Measurements from ENCODE around the gene FAM227A.
"Not testable (repeated sequence)": the region's sequence is repeated elsewhere in the genome, so short reads cannot be mapped to it uniquely, and the experiment has no call there.

The FAM227A gene

DNA sequence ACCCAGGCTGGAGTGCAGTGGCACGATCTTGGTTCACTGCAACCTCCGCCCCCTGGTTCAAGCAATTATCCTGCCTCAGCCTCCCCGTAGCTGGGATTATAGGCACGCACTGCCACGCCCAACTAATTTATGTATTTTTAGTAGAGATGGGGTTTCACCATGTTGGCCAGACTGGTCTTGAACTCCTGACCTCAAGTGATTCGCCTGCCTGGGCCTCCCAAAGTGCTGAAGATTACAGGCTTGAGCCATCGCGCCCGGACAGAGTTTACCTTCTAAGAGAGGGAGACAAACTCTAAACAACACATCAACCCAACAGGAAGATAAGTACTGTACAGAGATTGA lies 41.2 kb downstream of the FAM227A start:
- not testable (repeated sequence) for H3K4me3 ChIP-seq (ENCODE audit: low read length); H3K27ac ChIP-seq (ENCODE audit: low read depth, low read length); H3K9ac ChIP-seq (ENCODE audit: low read length); H3K27me3 ChIP-seq (ENCODE audit: control insufficient read depth, insufficient read depth, low read length); H3K36me3 ChIP-seq (ENCODE audit: control insufficient read depth, insufficient read depth, low read length); H3K4me1 ChIP-seq (ENCODE audit: control insufficient read depth, insufficient read depth, low read length)

DNA sequence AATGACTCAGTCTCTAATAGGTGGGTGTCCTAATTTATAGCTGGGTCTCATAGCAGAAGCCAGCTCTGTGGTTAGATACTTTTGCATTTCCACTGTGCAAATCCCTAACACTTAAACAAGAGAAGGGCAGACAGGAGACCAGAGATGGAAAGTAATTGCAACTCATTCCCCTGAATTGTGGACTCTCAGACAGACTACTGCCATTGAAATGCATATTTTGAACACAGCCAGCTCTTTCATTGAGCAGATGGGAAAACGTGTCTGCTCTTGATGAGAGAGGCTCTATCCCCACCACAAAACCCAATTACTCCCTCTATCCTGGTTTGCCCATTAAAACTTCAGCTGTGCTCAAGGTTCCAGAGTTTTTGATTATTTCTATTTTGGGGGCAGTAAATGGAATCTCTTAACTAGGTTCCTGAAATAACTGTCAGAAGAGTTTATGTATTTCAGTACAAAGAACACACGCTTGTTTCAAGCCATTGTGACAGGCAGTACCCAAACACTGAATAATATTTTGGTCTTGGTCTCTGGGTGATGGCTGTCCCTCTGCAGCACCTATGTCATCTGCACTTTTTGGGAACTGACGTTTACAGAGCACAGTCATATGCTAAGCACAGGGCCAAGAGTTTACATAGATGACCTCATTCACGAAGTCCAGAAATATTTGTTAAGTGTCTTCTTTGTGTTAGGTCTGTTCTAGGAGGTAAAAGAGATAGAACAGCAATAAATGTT lies 41.7 kb downstream of the FAM227A start:
- Histone ChIP-seq H3K27me3 (ENCODE audit: control insufficient read depth, insufficient read depth, low read length) (no peaks in the 10 kb centered on the region), H3K9ac (ENCODE audit: low read length) (no peak overlapping the region), H3K27ac (ENCODE audit: low read depth, low read length) (no peak overlapping the region), H3K36me3 (ENCODE audit: control insufficient read depth, insufficient read depth, low read length) (no peaks in the 10 kb centered on the region), H3K4me3 (ENCODE audit: low read length) (no peak overlapping the region), H3K4me1 (ENCODE audit: control insufficient read depth, insufficient read depth, low read length) (peaks cover 3% of the 10 kb centered on the region)

DNA sequence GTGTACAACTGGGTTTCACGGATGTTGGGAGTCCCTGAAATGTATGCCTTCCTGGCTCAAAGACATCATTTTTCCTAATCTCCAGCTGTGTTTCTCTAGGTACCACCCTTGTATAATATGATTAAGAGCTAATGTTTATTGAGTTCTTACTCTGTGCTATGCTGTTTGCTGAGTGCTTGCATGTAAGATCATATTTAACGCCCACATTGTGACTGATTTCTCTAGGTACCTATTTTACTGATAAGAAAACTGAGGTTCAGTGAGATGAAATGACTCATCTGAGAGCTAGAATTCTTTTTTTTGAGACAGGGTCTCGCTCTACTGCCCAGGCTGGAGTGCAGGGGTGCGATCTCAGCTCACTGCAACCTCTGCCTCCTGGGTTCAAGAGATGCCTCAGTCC lies 42.6 kb downstream of the FAM227A start:
- Histone ChIP-seq H3K4me1 (ENCODE audit: control insufficient read depth, insufficient read depth, low read length) (peaks cover 3% of the 10 kb centered on the region), H3K4me3 (ENCODE audit: low read length) (no peak overlapping the region), H3K36me3 (ENCODE audit: control insufficient read depth, insufficient read depth, low read length) (no peaks in the 10 kb centered on the region), H3K27me3 (ENCODE audit: control insufficient read depth, insufficient read depth, low read length) (no peaks in the 10 kb centered on the region), H3K27ac (ENCODE audit: low read depth, low read length) (no peak overlapping the region), H3K9ac (ENCODE audit: low read length) (no peak overlapping the region)

DNA sequence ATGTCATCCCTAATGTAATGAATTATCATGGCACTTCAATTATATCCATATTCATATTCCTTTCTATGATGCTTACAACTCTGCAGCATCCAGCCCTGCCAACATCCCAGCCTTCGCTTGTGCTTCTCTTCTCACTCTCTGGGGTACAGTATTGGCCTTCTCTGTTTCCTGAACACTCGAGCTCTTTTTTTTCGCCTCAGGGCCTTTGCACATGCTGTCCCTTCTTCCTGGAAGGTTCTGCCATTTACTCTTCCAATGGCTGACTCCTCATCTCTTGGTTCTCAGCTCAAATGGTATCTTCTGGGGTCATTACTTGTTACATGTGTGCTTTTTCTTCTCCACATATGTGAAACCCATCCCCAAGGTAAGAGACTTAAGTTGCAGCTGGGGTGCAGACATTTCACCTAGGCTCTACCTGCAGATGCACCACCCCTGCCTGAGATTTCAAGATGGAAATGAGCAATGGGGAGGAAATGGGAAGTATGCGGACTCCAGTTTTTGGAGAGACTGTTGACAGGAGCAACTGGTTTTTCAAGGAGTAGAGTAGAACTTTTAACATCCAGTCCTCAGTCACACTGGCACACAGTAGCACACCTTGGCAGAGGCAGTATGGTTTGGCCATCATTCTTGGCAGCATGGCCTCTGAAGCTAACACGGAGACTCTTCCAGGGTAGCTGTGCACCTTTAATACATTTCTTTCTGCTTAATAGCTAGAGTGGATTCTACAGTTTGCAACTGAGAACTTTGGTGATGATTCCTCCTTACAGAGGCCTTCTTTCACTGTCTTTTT lies 43.8 kb downstream of the FAM227A start:
- Histone ChIP-seq H3K36me3 (ENCODE audit: control insufficient read depth, insufficient read depth, low read length) (no peaks in the 10 kb centered on the region), H3K4me3 (ENCODE audit: low read length) (no peak overlapping the region), H3K27ac (ENCODE audit: low read depth, low read length) (no peak overlapping the region), H3K4me1 (ENCODE audit: control insufficient read depth, insufficient read depth, low read length) (peaks cover 3% of the 10 kb centered on the region), H3K9ac (ENCODE audit: low read length) (no peak overlapping the region), H3K27me3 (ENCODE audit: control insufficient read depth, insufficient read depth, low read length) (no peaks in the 10 kb centered on the region)

DNA sequence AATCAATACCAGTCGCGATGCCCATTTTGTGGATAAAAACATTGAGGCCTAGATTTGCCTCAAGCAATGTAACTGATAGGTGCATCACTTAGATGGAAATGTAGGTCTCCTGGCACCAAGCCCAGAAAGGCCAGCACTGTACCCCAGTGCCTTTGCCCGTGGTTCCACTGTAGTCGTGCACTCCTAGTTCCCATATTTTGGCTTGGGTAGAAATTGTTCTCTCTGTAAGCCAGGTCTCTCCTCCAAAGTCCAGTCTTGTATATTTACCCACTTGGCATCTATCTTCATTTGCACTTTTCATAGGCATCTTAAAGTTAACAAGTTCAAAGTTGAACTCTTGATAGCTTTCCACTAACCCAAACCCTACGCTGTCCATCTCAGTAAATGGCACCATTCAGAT lies 44.6 kb downstream of the FAM227A start:
- Histone ChIP-seq H3K27ac (ENCODE audit: low read depth, low read length) (no peak overlapping the region), H3K4me3 (ENCODE audit: low read length) (no peak overlapping the region), H3K9ac (ENCODE audit: low read length) (no peak overlapping the region), H3K4me1 (ENCODE audit: control insufficient read depth, insufficient read depth, low read length) (peaks cover 3% of the 10 kb centered on the region), H3K27me3 (ENCODE audit: control insufficient read depth, insufficient read depth, low read length) (no peaks in the 10 kb centered on the region), H3K36me3 (ENCODE audit: control insufficient read depth, insufficient read depth, low read length) (no peaks in the 10 kb centered on the region)

DNA sequence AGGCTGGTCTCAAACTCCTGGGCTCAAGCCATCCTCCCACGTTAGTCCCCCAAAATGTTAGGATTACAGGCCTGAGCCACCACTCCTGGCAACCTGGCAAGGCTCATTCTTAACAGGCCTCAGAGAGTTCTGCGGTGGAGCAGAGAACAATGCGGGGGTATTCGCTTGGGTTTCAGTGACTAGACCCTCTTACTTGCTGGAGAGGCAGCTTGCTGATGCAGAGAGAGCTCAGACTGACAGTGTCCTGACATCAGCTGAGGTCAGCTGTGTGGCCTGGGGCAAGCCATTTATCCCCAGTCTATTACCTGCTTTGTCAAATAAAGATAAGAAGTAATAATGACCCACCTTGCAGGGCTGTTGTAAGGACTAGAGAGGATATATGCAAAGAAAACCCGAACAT lies 46.0 kb downstream of the FAM227A start:
- H3K4me1 ChIP-seq (ENCODE audit: control insufficient read depth, insufficient read depth, low read length), result peaks cover 3% of the 10 kb centered on the region
- no peak overlapping the region for H3K27ac ChIP-seq (ENCODE audit: low read depth, low read length)
- H3K9ac ChIP-seq (ENCODE audit: low read length), result no peak overlapping the region
- H3K27me3 ChIP-seq (ENCODE audit: control insufficient read depth, insufficient read depth, low read length), result no peaks in the 10 kb centered on the region
- no peak overlapping the region for H3K4me3 ChIP-seq (ENCODE audit: low read length)
- no peaks in the 10 kb centered on the region for H3K36me3 ChIP-seq (ENCODE audit: control insufficient read depth, insufficient read depth, low read length)

DNA sequence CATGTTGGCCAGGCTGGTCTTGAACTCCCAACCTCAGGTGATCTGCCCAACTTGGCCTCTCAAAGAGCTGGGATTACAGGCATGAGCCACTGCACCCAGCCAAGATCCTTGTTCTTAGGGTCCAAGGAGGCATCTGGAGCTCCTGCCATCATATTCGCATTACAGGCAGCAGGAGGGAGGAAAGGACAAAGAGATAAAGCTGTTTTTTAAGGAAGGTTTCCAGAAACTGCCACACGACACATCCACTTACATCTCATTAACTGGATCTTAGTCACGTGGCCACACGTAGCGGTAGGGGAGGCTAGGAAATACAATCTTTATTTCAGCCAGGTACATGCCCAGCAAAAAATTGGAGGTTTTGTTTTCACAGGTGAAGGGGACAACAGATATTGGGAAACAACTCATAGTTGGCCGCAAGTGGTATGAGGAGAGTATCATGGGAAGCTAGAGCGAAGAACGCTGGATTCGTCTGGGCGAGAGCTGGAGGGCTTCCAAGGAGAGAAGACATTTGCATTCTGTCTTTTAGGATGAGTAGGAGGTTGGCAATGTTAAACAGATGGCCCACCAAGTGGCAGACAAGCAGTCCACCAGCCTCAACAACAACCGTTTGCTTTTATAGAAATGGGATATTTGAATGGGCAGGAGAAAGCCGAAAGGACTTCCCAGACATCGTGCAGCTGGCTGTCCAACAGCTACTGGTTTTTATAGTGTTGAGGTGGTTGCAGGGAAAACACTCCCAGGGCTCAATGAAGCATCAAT lies 47.0 kb downstream of the FAM227A start:
- H3K27ac ChIP-seq (ENCODE audit: low read depth, low read length), result no peak overlapping the region
- no peaks in the 10 kb centered on the region for H3K27me3 ChIP-seq (ENCODE audit: control insufficient read depth, insufficient read depth, low read length)
- H3K4me3 ChIP-seq (ENCODE audit: low read length), result no peak overlapping the region
- peaks cover 3% of the 10 kb centered on the region for H3K4me1 ChIP-seq (ENCODE audit: control insufficient read depth, insufficient read depth, low read length)
- H3K36me3 ChIP-seq (ENCODE audit: control insufficient read depth, insufficient read depth, low read length), result no peaks in the 10 kb centered on the region
- no peak overlapping the region for H3K9ac ChIP-seq (ENCODE audit: low read length)

DNA sequence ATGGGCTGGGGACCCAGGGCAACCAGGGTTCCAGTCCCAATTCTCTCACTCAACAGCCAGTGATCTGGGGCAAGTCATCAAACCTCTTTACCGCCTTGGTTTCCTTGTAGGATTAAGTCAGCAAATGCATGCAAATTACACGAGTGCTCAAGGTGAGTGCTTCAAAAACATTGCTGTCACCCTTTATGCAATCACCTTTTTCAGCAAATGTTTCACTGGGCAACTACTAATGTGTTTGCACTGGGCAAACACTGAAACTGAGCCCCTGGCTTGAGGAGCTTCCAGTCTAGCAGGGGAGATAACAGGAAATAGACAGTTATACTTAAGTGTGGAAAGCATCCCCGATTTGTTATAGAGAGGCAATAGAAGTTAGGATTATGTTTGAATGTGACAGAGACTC lies 48.5 kb downstream of the FAM227A start:
- Histone ChIP-seq H3K27me3 (ENCODE audit: control insufficient read depth, insufficient read depth, low read length) (no peaks in the 10 kb centered on the region), H3K27ac (ENCODE audit: low read depth, low read length) (no peak overlapping the region), H3K9ac (ENCODE audit: low read length) (no peak overlapping the region), H3K4me3 (ENCODE audit: low read length) (no peak overlapping the region), H3K4me1 (ENCODE audit: control insufficient read depth, insufficient read depth, low read length) (no peaks in the 10 kb centered on the region), H3K36me3 (ENCODE audit: control insufficient read depth, insufficient read depth, low read length) (no peaks in the 10 kb centered on the region)

DNA sequence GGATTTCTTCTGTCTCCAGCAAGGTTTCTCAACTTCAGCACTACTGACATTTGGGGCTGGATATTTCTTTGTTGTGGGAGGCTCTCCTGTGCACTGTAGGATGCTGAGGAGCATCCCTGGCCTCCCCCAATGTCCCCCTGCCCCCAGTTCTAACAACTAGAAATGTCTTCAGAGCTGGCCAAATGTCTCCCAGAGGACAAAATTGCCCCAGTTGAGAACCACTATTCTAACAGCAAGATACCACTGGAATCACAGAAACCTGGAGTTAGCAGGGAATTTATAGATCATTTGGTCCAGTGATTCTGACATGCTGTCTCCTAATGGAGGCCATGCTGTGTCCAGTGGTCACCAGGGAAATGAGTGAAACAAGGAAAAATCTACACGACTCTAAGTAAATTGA lies 54.0 kb downstream of the FAM227A start:
- H3K4me1 ChIP-seq (ENCODE audit: control insufficient read depth, insufficient read depth, low read length), result no peaks in the 10 kb centered on the region
- H3K9ac ChIP-seq (ENCODE audit: low read length), result no peak overlapping the region
- H3K36me3 ChIP-seq (ENCODE audit: control insufficient read depth, insufficient read depth, low read length), result no peaks in the 10 kb centered on the region
- no peak overlapping the region for H3K27ac ChIP-seq (ENCODE audit: low read depth, low read length)
- no peak overlapping the region for H3K4me3 ChIP-seq (ENCODE audit: low read length)
- H3K27me3 ChIP-seq (ENCODE audit: control insufficient read depth, insufficient read depth, low read length), result no peaks in the 10 kb centered on the region

DNA sequence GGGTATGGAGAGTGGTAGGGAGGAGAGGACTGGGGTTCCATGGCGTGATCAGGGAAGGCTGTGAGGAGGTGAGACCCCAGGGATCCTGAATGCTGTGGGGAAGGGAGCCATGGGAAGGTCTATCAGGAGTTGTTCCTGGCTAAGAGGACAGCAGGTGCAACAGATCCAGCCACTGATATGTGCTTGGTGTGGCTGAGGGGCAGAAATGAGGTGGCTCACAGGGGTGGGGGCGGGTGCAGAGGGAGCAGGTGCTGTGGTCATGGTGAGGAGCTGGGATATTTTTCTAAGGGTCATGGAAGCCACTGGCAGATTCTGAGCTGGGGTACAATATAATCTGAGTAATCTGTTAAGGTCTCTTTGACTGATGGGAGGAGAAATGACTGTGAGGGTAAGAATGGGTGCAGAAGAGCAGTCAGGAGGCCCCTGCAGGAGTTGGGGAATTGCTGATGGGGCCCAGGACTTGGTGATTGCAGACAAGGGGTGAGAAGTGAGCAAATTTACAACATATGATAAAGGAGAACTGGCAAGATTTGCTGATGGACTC lies 54.9 kb downstream of the FAM227A start:
- H3K27me3 ChIP-seq (ENCODE audit: control insufficient read depth, insufficient read depth, low read length), result no peaks in the 10 kb centered on the region
- no peak overlapping the region for H3K9ac ChIP-seq (ENCODE audit: low read length)
- H3K27ac ChIP-seq (ENCODE audit: low read depth, low read length), result no peak overlapping the region
- no peaks in the 10 kb centered on the region for H3K36me3 ChIP-seq (ENCODE audit: control insufficient read depth, insufficient read depth, low read length)
- no peak overlapping the region for H3K4me3 ChIP-seq (ENCODE audit: low read length)
- H3K4me1 ChIP-seq (ENCODE audit: control insufficient read depth, insufficient read depth, low read length), result no peaks in the 10 kb centered on the region

DNA sequence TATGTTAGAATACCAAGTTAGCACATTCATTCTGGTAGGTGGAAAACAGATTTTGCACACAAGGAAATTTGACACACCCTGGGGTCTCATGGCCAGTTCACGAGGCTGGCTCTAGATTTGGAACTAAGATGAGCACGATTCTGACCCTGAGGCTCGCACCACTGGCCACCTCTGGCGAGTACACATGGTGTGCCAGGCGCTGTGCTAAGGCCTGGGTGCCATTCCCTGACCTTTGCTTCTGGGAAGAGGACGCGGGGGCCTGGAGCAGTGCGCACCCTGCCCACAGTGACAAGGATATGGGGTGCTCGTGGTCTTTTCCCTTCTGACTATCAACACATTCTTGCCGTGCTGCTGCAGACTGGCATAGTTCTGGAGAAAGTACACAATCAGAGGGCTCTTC lies 56.7 kb downstream of the FAM227A start:
- H3K27me3 ChIP-seq (ENCODE audit: control insufficient read depth, insufficient read depth, low read length), result no peaks in the 10 kb centered on the region
- no peak overlapping the region for H3K4me3 ChIP-seq (ENCODE audit: low read length)
- H3K4me1 ChIP-seq (ENCODE audit: control insufficient read depth, insufficient read depth, low read length), result no peaks in the 10 kb centered on the region
- H3K9ac ChIP-seq (ENCODE audit: low read length), result no peak overlapping the region
- H3K36me3 ChIP-seq (ENCODE audit: control insufficient read depth, insufficient read depth, low read length), result no peaks in the 10 kb centered on the region
- no peak overlapping the region for H3K27ac ChIP-seq (ENCODE audit: low read depth, low read length)

DNA sequence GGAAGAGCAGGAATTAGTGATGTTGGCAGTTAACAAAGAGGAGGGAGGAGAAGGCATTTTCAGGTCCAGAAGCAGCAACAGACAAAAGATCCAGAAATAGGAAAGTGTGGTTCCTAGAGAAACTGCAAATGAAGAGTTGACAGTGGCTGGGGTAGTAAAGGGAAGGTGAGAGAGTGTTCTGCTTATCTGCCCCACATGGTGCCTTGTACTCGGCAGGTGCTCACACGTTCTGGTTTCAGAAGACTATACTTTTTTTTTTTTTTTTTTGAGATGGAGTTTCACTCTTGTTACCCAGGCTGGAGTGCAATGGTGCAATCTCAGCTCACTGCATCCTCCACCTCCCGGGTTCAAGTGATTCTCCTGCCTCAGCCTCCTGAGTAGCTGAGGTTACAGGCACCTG lies 73.3 kb downstream of the FAM227A start:
- H3K27me3 ChIP-seq (ENCODE audit: control insufficient read depth, insufficient read depth, low read length); H3K27ac ChIP-seq (ENCODE audit: low read depth, low read length); H3K36me3 ChIP-seq (ENCODE audit: control insufficient read depth, insufficient read depth, low read length); H3K4me1 ChIP-seq (ENCODE audit: control insufficient read depth, insufficient read depth, low read length); H3K9ac ChIP-seq (ENCODE audit: low read length); H3K4me3 ChIP-seq (ENCODE audit: low read length): not testable (repeated sequence)

All from rectal smooth muscle tissue (tissue), 1 donor.